Mesothelial cell of epicardium (in vitro differentiated cells): ENCODE measurements around the gene TSKU. TPM values are rescaled to one million over a fixed set of nuclear protein-coding genes. Genes with fewer than 3 reads are reported as not detected.
A peak's percentile ranks its signal among the peaks of the same experiment; 100 is the strongest.
"Not testable (repeated sequence)": the region's sequence is repeated elsewhere in the genome, so short reads cannot be mapped to it uniquely, and the experiment has no call there.

Experiments
- DNase-seq, 2 experiments: peaks; one replicate each; pipeline ENCODE4 v3.0.0; 2021; ENCODE audit warnings: low spot score in 2 of 2; ENCODE audit not compliant: unreplicated experiment in 2 of 2
- H3K27ac Mint-ChIP-seq: 2 replicates; pipeline ENCODE4 v1.8.0; 2021; ENCODE audit warnings: mixed read lengths
- H3K27me3 Mint-ChIP-seq: 2 replicates; pipeline ENCODE4 v1.8.0; 2021; ENCODE audit warnings: low read depth, mixed read lengths
- H3K36me3 Mint-ChIP-seq: 2 replicates; pipeline ENCODE4 v1.8.0; 2021; ENCODE audit warnings: mixed read lengths
- H3K4me1 Mint-ChIP-seq: 2 replicates; pipeline ENCODE4 v1.8.0; 2021; ENCODE audit warnings: mixed read lengths
- H3K4me3 Mint-ChIP-seq: 2 replicates; pipeline ENCODE4 v1.8.0; 2021; ENCODE audit warnings: mild to moderate bottlenecking, moderate library complexity, mixed read lengths
- H3K9me3 Mint-ChIP-seq: 2 replicates; pipeline ENCODE4 v1.8.0; 2021; ENCODE audit warnings: mixed read lengths
- total RNA-seq: library from RNA; stranded (reverse); gene quantifications from 3 replicates; pipeline ENCODE4 v1.2.1, GENCODE V29; 2021
- TF ChIP-seq, protein P1 (sequence below): fragments of 200-600 bp; sonication (generic); IDR thresholded peaks from one replicate; pipeline ENCODE4 v1.5.0; 2021; ENCODE audit warnings: antibody characterized with exemption; ENCODE audit not compliant: unreplicated experiment

Gene TSKU
- total RNA-seq, 1 donor from 2014 or later: 42.8 TPM

DNA sequence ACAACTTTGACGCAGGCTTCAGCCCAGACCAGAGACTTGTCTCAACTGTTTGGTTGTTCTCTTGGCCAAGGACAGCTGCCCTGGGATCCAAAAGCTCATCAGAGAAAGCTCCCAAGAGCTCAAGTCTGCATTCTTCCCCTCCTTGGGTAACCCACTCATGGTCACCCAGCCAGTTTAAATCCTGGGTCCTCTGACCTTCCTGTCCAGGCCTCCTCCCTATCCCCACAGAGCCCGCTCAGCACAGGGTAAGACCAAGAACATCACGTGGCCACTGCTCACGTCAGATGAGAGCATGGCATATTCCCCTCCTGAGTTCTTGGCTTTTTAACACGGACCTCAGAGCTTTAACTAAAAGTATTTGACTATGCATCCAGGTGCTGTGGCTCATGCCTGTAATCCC, 25.8 kb downstream of the TSKU start:
- DNase-seq: peak in 1 of 2 experiments; percentile 25
- TF ChIP-seq, protein P1, sequence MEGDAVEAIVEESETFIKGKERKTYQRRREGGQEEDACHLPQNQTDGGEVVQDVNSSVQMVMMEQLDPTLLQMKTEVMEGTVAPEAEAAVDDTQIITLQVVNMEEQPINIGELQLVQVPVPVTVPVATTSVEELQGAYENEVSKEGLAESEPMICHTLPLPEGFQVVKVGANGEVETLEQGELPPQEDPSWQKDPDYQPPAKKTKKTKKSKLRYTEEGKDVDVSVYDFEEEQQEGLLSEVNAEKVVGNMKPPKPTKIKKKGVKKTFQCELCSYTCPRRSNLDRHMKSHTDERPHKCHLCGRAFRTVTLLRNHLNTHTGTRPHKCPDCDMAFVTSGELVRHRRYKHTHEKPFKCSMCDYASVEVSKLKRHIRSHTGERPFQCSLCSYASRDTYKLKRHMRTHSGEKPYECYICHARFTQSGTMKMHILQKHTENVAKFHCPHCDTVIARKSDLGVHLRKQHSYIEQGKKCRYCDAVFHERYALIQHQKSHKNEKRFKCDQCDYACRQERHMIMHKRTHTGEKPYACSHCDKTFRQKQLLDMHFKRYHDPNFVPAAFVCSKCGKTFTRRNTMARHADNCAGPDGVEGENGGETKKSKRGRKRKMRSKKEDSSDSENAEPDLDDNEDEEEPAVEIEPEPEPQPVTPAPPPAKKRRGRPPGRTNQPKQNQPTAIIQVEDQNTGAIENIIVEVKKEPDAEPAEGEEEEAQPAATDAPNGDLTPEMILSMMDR: no peak
- Mint-ChIP-seq H3K4me1 (no peaks in the 10 kb centered on the region), H3K36me3 (no peaks in the 10 kb centered on the region), H3K9me3 (peaks cover 10% of the 10 kb centered on the region), H3K27me3 (no peaks in the 10 kb centered on the region), H3K4me3 (no peak overlapping the region), H3K27ac (no peak overlapping the region)

GRCh38 chr11:76810151-76810853, 27.1 kb downstream of the TSKU start:
- Mint-ChIP-seq H3K4me3 (no peak overlapping the region), H3K36me3 (no peaks in the 10 kb centered on the region), H3K4me1 (no peaks in the 10 kb centered on the region), H3K27ac (no peak overlapping the region), H3K9me3 (peaks cover 11% of the 10 kb centered on the region), H3K27me3 (no peaks in the 10 kb centered on the region)
- peak in 1 of 2 experiments; percentile 40 for DNase-seq
- TF ChIP-seq, protein P1: peak; percentile 57

DNA sequence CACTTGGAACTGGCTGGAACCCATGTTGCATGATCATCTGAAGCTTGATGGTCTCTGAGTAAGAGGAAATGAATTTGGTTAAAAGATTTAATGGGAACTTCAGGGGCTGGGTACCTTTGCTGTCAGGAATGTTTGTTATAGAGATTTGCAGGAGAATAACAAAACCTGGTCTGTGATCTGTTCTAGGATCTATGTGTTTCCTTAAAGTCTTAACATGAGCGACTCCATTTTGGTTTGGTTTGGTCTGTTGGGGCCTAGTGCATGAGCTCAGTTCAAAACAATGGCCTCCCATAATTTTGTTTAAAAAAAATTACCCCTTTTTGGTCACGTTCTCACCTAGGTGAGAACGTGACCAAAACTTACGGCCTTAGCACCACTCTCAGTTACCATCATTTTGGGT, 28.1 kb downstream of the TSKU start:
- TF ChIP-seq, protein P1: no peak
- no peak overlapping the region for H3K4me3 Mint-ChIP-seq
- no peaks in the 10 kb centered on the region for H3K27me3 Mint-ChIP-seq
- no peak for DNase-seq
- peaks cover 4% of the 10 kb centered on the region for H3K36me3 Mint-ChIP-seq
- no peak overlapping the region for H3K27ac Mint-ChIP-seq
- H3K9me3 Mint-ChIP-seq: peaks cover 20% of the 10 kb centered on the region
- no peaks in the 10 kb centered on the region for H3K4me1 Mint-ChIP-seq

- no peak for DNase-seq
- Mint-ChIP-seq H3K4me3 (no peak overlapping the region), H3K36me3 (peaks cover 5% of the 10 kb centered on the region), H3K4me1 (no peaks in the 10 kb centered on the region), H3K27ac (no peak overlapping the region), H3K27me3 (no peaks in the 10 kb centered on the region), H3K9me3 (peaks cover 35% of the 10 kb centered on the region)
- TF ChIP-seq, protein P1: no peak
These were observed 31.3 kb downstream of the TSKU start for GRCh38 chr11:76814414-76814813.

DNA sequence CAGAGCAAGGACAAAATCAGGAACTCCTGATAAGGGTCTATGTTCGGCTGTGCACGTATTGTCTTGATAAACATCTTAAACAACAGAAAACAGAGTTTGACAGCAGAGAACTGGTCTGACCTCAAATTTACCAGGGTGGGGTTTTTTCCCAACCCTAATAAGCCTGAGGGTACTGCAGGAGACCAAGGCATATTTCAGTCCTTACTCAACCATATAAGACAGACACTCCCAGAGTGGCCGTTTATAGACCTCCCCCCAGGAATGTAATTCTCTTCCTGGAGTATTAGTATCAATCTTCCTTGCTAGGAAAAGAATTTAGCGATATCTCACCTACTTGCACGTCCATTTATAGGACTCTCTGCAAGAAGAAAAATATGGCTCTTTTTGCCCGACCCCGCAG, 32.5 kb downstream of the TSKU start:
- not testable (repeated sequence) for DNase-seq, H3K27me3 Mint-ChIP-seq, H3K36me3 Mint-ChIP-seq, H3K4me1 Mint-ChIP-seq, H3K4me3 Mint-ChIP-seq, H3K27ac Mint-ChIP-seq
- H3K9me3 Mint-ChIP-seq: peaks cover 35% of the 10 kb centered on the region

GRCh38 chr11:76820184-76820566, 37.0 kb downstream of the TSKU start:
- TF ChIP-seq, protein P1: no peak
- DNase-seq: no peak
- no peak overlapping the region for H3K27ac Mint-ChIP-seq
- H3K4me1 Mint-ChIP-seq: peaks cover 11% of the 10 kb centered on the region
- peaks cover 39% of the 10 kb centered on the region for H3K9me3 Mint-ChIP-seq
- no peak overlapping the region for H3K4me3 Mint-ChIP-seq
- peaks cover 6% of the 10 kb centered on the region for H3K36me3 Mint-ChIP-seq
- H3K27me3 Mint-ChIP-seq: no peaks in the 10 kb centered on the region

DNA sequence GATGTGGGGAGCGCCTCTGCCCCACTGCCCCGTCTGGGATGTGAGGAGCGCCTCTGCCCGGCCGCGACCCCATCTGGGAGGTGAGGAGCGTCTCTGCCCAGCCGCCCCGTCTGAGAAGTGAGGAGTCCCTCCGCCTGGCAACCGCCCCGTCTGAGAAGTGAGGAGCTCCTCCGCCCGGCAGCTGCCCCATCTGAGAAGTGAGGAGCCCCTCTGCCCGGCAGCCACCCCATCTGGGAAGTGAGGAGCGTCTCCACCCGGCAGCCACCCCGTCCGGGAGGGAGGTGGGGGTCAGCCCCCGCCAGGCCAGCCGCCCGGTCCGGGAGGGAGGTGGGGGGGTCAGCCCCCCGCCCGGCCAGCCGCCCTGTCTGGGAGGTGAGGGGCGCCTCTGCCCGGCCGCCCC, 38.2 kb downstream of the TSKU start:
- not testable (repeated sequence) for H3K36me3 Mint-ChIP-seq, H3K27ac Mint-ChIP-seq, DNase-seq, H3K27me3 Mint-ChIP-seq, H3K4me3 Mint-ChIP-seq
- Mint-ChIP-seq H3K9me3 (peaks cover 28% of the 10 kb centered on the region), H3K4me1 (peaks cover 13% of the 10 kb centered on the region)
